ENCODE data around the gene TALDO1. TPM values are rescaled to one million over a fixed set of nuclear protein-coding genes. Genes with fewer than 3 reads are reported as not detected.

The TALDO1 gene
- total and polyA plus RNA-seq, 10 of the 15 experiments (the other 5 are each of a cell fraction or from before 2014, with no cell fraction given), result 121 to 302 (median 182) TPM

GRCh38 chr11:810040-810567 is 62.8 kb downstream of the TALDO1 start (continued):
- 0 out of 2 replicates have a peak, but pooled peaks have one; percentile 17 for TF ChIP-seq DPF2 (IDR thresholded peaks at IDR 0.05)
- 0 out of 2 replicates have a peak, but pooled peaks have one; percentile 40 for TF ChIP-seq RBBP5 (conservative IDR thresholded peaks at IDR 0.05)
- no peak for TF ChIP-seq MEF2B (IDR thresholded peaks at IDR 0.05; ENCODE audit: partially characterized antibody, poor library complexity, severe bottlenecking)
- no peak for TF ChIP-seq RAD21 (IDR thresholded peaks at IDR 0.05; ENCODE audit: insufficient read depth, low read depth, low read length)
- peak; percentile 73 for TF ChIP-seq NKRF (conservative IDR thresholded peaks at IDR 0.05)
- no peak for TF ChIP-seq E2F8 (IDR thresholded peaks at IDR 0.05; ENCODE audit: low read depth, partially characterized antibody)
- no peak for TF ChIP-seq ZBTB40 (IDR thresholded peaks at IDR 0.05; ENCODE audit: borderline replicate concordance)
- no peak for TF ChIP-seq MXI1 (IDR thresholded peaks at IDR 0.05; ENCODE audit: low read depth, low read length)

Measured in GM12878 (cell line).